ENCODE measurements around the gene ERBIN. TPM values are rescaled to one million over a fixed set of nuclear protein-coding genes. Genes with fewer than 3 reads are reported as not detected.

The ERBIN gene
- total and polyA plus RNA-seq, 2 experiments from 2014 or later: 46.4 to 112 TPM

- no peaks in the 10 kb centered on the region for H3K9me2 ChIP-seq (ENCODE audit: insufficient read depth)
Measured at GRCh38 chr5:66100851-66101250, 174.5 kb downstream of the ERBIN start.

GRCh38 chr5:66113160-66113559 is 186.8 kb downstream of the ERBIN start:
- peaks cover 44% of the 10 kb centered on the region for H3F3A ChIP-seq (ENCODE audit: insufficient read depth)
- peak; percentile 84 for DNase-seq

More at GRCh38 chr5:66100851-66101250, 174.5 kb downstream of the ERBIN start:
- Histone ChIP-seq H3K4me1 (ENCODE audit: insufficient read depth) (no peaks in the 10 kb centered on the region), H3K36me3 (ENCODE audit: low read depth) (peaks cover 33% of the 10 kb centered on the region), H3K9me3 (ENCODE audit: low read depth) (peaks cover 10% of the 10 kb centered on the region), H3K9ac (no peak overlapping the region), H2AFZ (no peak overlapping the region), H3K79me2 (ENCODE audit: insufficient read depth) (no peaks in the 10 kb centered on the region), H3K27ac (no peak overlapping the region), H3K4me3 (no peak overlapping the region), H4K20me1 (ENCODE audit: insufficient read depth) (no peaks in the 10 kb centered on the region), H3K27me3 (replicated peaks; ENCODE audit: insufficient read depth) (no peaks in the 10 kb centered on the region), H3K4me2 (ENCODE audit: unreplicated experiment) (no peak overlapping the region), H3F3A (ENCODE audit: insufficient read depth) (peaks cover 55% of the 10 kb centered on the region)
- no peak for DNase-seq
- in situ Hi-C loops (cut with MboI): no loop called here
- no peak for TF ChIP-seq EZH2phosphoT487 (IDR thresholded peaks at IDR 0.05; ENCODE audit: insufficient read depth, low read depth)
- TF ChIP-seq EZH2 (IDR thresholded peaks at IDR 0.05; ENCODE audit: insufficient read depth, poor library complexity, severe bottlenecking): no peak
- 94 to 100% methylated on average over 2 of the region's 2 CpGs for WGBS, 2 experiments (ENCODE audit: low coverage in 1 of 2, low lambda C conversion rate in 2 of 2, missing lambda C conversion rate in 2 of 2)

GRCh38 chr5:66118304-66118703 is 191.9 kb downstream of the ERBIN start:
- H3F3A ChIP-seq (ENCODE audit: insufficient read depth): peaks cover 9% of the 10 kb centered on the region; the same call in 1 of the 2 replicates
- no peak overlapping the region for H3K27ac ChIP-seq
- H3K9me2 ChIP-seq (ENCODE audit: insufficient read depth): no peaks in the 10 kb centered on the region
- in situ Hi-C loops (cut with MboI): no loop called here
- H3K4me2 ChIP-seq (ENCODE audit: unreplicated experiment): no peak overlapping the region
- no peaks in the 10 kb centered on the region for H3K36me3 ChIP-seq (ENCODE audit: low read depth)
- no peaks in the 10 kb centered on the region for H3K4me1 ChIP-seq (ENCODE audit: insufficient read depth)
- no peaks in the 10 kb centered on the region for H4K20me1 ChIP-seq (ENCODE audit: insufficient read depth)
- 56 to 62% methylated on average over 4 of the region's 4 CpGs for WGBS, 2 experiments (ENCODE audit: low coverage in 1 of 2, low lambda C conversion rate in 2 of 2, missing lambda C conversion rate in 2 of 2)
- no peak overlapping the region for H3K4me3 ChIP-seq
- no peaks in the 10 kb centered on the region for H3K27me3 ChIP-seq (replicated peaks; ENCODE audit: insufficient read depth)
- H3K9me3 ChIP-seq (ENCODE audit: low read depth): no peaks in the 10 kb centered on the region
- no peaks in the 10 kb centered on the region for H3K79me2 ChIP-seq (ENCODE audit: insufficient read depth)
- TF ChIP-seq EZH2phosphoT487 (IDR thresholded peaks at IDR 0.05; ENCODE audit: insufficient read depth, low read depth) (no peak), EZH2 (IDR thresholded peaks at IDR 0.05; ENCODE audit: insufficient read depth, poor library complexity, severe bottlenecking) (no peak)
- no peak for DNase-seq
- H3K9ac ChIP-seq: no peak overlapping the region
- no peak overlapping the region for H2AFZ ChIP-seq

More at GRCh38 chr5:66113160-66113559, 186.8 kb downstream of the ERBIN start:
- H3K4me2 ChIP-seq (ENCODE audit: unreplicated experiment): no peak overlapping the region
- H3K4me3 ChIP-seq: no peak overlapping the region
- H3K9ac ChIP-seq: no peak overlapping the region
- H3K27me3 ChIP-seq (replicated peaks; ENCODE audit: insufficient read depth): no peaks in the 10 kb centered on the region
- H3K27ac ChIP-seq: peak overlapping the region; percentile 62
- in situ Hi-C loops (cut with MboI): no loop called here
- no peaks in the 10 kb centered on the region for H3K79me2 ChIP-seq (ENCODE audit: insufficient read depth)
- H3K36me3 ChIP-seq (ENCODE audit: low read depth): no peaks in the 10 kb centered on the region
- H2AFZ ChIP-seq: no peak overlapping the region
- H4K20me1 ChIP-seq (ENCODE audit: insufficient read depth): no peaks in the 10 kb centered on the region
- 4% methylated on average over 2 of the region's 2 CpGs for WGBS, 2 experiments (ENCODE audit: low coverage in 1 of 2, low lambda C conversion rate in 2 of 2, missing lambda C conversion rate in 2 of 2)
- no peak for TF ChIP-seq EZH2 (IDR thresholded peaks at IDR 0.05; ENCODE audit: insufficient read depth, poor library complexity, severe bottlenecking)
- TF ChIP-seq EZH2phosphoT487 (IDR thresholded peaks at IDR 0.05; ENCODE audit: insufficient read depth, low read depth): no peak
- 0 out of 2 replicates have a peak, but pooled peaks cover 5% of the 10 kb centered on the region for H3K4me1 ChIP-seq (ENCODE audit: insufficient read depth)
- H3K9me2 ChIP-seq (ENCODE audit: insufficient read depth): no peaks in the 10 kb centered on the region
- H3K9me3 ChIP-seq (ENCODE audit: low read depth): peaks cover 6% of the 10 kb centered on the region

GRCh38 chr5:66122379-66123034 is 196.1 kb downstream of the ERBIN start:
- Histone ChIP-seq H2AFZ (no peak overlapping the region), H3K27ac (no peak overlapping the region), H3K27me3 (replicated peaks; ENCODE audit: insufficient read depth) (no peaks in the 10 kb centered on the region), H3K79me2 (ENCODE audit: insufficient read depth) (no peaks in the 10 kb centered on the region), H3K4me3 (no peak overlapping the region), H3K36me3 (ENCODE audit: low read depth) (no peaks in the 10 kb centered on the region), H3K9me3 (ENCODE audit: low read depth) (no peaks in the 10 kb centered on the region), H3F3A (ENCODE audit: insufficient read depth) (no peaks in the 10 kb centered on the region), H4K20me1 (ENCODE audit: insufficient read depth) (no peaks in the 10 kb centered on the region), H3K9me2 (ENCODE audit: insufficient read depth) (no peaks in the 10 kb centered on the region), H3K4me2 (ENCODE audit: unreplicated experiment) (no peak overlapping the region), H3K4me1 (ENCODE audit: insufficient read depth) (no peaks in the 10 kb centered on the region), H3K9ac (no peak overlapping the region)
- peak; percentile 54 for DNase-seq
- in situ Hi-C loops (cut with MboI): no loop called here
- TF ChIP-seq EZH2phosphoT487 (IDR thresholded peaks at IDR 0.05; ENCODE audit: insufficient read depth, low read depth): no peak
- no peak for TF ChIP-seq EZH2 (IDR thresholded peaks at IDR 0.05; ENCODE audit: insufficient read depth, poor library complexity, severe bottlenecking)
- 92 to 94% methylated on average over 2 of the region's 2 CpGs for WGBS, 2 experiments (ENCODE audit: low coverage in 1 of 2, low lambda C conversion rate in 2 of 2, missing lambda C conversion rate in 2 of 2)

All from GM23248 (cell line).